Measurements from ENCODE around the gene ZFP36.

- peak; percentile 37 to 57 for TF ChIP-seq POLR2A (IDR thresholded peaks at IDR 0.05)
- no peak for TF ChIP-seq CTCF (IDR thresholded peaks at IDR 0.05)
Measured at GRCh38 chr19:39410017-39410830, 3.6 kb downstream of the ZFP36 start.

Data from adrenal gland (tissue), 5 donors.